ENCODE measurements around the gene ZDHHC19. TPM values are rescaled to one million over a fixed set of nuclear protein-coding genes. Genes with fewer than 3 reads are reported as not detected.
"Not testable (repeated sequence)": the region's sequence is repeated elsewhere in the genome, so short reads cannot be mapped to it uniquely, and the experiment has no call there.

The ZDHHC19 gene, protein sequence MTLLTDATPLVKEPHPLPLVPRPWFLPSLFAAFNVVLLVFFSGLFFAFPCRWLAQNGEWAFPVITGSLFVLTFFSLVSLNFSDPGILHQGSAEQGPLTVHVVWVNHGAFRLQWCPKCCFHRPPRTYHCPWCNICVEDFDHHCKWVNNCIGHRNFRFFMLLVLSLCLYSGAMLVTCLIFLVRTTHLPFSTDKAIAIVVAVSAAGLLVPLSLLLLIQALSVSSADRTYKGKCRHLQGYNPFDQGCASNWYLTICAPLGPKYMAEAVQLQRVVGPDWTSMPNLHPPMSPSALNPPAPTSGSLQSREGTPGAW
- 1 to 10 TPM in 2 of 3 donors, under 1 TPM in 1; 0.89 to 4.5 (median 3.4) TPM for polyA plus RNA-seq

DNA sequence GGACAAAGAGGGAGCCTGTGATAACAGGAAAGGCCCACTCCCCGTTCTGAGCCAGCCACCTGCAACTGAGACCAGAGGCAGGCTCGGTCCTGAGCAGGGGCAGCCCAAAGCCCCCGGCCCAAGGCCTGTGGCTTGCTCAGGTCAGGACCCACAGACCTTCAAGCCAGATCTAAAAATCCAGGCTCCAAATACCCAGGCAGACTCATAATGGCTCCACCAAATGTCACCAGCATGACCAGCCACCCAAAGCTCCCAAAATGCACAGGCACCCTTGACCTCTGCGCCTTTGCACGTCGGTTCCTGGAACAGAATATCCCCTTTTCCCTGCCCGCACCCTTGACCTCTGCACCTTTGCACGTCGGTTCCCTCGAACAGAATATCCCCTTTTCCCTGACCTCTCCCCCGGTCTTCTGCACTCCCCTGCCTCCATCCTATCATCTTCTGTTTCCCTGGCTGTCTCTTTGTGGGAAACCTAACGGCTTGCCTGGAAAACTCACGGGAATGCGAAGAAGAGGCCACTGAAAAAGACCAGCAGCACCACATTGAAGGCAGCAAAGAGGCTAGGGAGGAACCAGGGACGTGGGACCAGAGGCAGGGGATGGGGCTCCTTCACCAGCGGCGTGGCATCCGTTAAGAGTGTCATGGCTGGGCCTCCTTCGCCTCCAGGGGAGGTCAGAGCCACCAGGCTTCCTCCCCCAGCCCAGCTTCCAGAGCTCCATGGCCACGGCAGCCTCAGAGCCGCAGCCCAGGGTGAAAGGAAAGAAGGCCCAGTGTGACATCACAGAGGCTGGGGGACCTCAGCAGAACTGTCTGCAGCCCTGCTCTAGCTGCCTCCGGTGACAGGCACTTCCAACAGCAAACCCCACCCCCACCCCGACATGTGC is at the start of gene ZDHHC19:
TSS of gene ZDHHC19 (minus strand) at position 728 of the 884 bp plus-strand sequence. CDS start at position 643, 85 bp downstream.
- no peak within 1 kb of the TSS for H3K27ac ChIP-seq (ENCODE audit: low read depth, low read length)
- WGBS, 3 donors: 63 to 78% (median 71%) methylated on average over 23 of the region's 23 CpGs

DNA sequence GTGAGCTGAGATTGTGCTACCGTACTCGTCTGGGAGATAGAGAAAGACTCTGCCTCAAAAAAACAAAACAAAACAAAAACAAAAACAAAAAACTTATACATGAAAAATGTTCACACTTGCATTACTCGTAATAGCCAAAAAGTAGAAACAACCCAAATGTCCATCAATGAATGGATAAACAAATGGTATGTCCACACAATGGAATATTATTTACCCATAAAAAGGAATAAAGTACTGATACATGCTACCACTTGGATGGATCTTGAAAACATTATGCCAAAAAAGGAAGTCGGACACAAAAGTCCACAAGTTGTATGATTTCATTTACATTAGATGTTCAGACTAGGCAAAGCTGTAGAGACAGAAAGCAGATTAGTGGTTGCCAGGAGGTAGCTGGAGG is 49.6 kb upstream of the ZDHHC19 start:
- WGBS, 3 donors: 98 to 99% (median 98%) methylated on average over 4 of the region's 4 CpGs

DNA sequence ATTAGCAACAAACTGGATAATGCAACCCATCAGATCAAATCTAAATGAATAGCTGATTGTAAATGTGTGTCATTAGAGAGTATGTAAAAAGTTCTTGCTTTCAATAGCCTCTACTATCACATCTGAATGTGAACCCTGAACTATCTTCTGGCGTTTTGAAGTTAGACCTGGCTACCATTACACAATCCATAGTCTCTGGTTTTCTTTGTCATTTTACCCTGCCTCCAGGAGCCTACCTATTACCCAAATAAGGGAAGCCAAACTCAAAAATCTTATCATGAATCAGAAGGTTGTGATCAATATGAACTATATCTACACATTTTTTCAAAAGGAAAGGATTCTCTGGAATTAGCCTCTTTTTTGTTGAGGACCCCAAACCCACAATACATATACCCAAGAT is 44.6 kb upstream of the ZDHHC19 start:
- 73 to 83% (median 78%) methylated on average over 1 of the region's 1 CpG for WGBS, 3 donors
- no peak overlapping the region for H3K27ac ChIP-seq (ENCODE audit: low read depth, low read length)

More for the DNA sequence above, 49.6 kb upstream of the ZDHHC19 start:
- H3K27ac ChIP-seq (ENCODE audit: low read depth, low read length): no peak overlapping the region

DNA sequence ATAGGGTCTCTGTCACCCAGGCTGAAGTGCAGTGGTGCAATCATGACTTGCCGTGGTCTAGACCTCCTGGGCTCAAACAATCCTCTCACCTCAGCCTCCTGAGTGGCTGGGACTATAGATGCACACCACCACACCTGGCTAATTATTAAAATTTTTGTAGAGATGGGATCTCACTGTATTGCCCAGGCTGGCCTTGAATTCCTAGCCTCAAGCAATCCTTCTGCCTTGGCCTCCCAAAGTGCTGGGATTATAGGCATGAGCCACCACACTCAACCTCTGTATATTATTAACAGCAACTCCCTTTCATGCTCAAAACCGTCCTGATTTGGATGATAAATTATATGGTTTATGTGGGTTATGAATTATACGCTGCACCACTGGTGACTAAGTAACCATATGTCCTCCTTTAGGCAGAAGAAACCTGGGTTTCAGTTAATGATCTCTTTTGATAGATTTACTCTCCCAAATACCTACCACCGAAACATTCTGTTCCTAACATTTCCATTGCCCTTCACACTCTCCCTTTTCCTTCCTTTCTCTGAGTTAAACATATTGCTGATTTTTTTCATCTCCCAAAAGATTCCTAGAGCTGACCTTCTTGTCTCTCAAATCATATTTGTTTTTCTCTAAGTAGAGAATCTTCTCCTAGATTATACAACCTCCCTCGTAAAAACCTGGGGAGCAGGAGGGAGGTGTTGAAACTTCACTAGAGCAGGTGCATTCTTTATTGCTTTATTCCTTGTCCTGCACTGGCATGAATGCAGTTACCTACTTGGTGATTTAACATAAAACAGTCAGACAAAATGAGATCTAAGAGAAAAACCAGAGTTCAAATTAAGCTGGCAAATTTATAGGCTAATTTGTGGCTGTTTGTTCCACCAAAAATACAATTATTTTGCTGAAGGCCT is 43.4 kb upstream of the ZDHHC19 start:
- 69 to 79% (median 77%) methylated on average over 5 of the region's 5 CpGs for WGBS, 3 donors
- no peak overlapping the region for H3K27ac ChIP-seq (ENCODE audit: low read depth, low read length)

DNA sequence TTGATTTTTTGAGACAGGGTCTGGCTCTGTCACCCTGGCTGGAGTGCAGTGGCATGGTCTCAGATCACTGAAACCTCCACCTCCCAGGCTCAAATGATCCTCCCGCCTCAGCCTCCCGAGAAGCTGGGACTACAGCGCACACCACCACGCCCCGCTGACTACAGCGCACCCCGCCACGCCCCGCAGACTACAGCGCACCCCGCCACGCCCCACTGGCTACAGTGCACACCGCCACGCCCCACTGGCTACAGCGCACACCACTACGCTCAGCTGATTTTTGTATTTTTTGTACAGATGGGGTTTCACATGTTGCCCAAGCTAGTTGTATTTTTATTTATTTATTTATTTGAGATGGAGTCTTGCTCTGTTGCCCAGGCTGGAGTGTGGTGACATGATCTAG is 40.7 kb upstream of the ZDHHC19 start:
- 97 to 99% (median 99%) methylated on average over 16 of the region's 16 CpGs for WGBS, 3 donors
- no peak overlapping the region for H3K27ac ChIP-seq (ENCODE audit: low read depth, low read length)

DNA sequence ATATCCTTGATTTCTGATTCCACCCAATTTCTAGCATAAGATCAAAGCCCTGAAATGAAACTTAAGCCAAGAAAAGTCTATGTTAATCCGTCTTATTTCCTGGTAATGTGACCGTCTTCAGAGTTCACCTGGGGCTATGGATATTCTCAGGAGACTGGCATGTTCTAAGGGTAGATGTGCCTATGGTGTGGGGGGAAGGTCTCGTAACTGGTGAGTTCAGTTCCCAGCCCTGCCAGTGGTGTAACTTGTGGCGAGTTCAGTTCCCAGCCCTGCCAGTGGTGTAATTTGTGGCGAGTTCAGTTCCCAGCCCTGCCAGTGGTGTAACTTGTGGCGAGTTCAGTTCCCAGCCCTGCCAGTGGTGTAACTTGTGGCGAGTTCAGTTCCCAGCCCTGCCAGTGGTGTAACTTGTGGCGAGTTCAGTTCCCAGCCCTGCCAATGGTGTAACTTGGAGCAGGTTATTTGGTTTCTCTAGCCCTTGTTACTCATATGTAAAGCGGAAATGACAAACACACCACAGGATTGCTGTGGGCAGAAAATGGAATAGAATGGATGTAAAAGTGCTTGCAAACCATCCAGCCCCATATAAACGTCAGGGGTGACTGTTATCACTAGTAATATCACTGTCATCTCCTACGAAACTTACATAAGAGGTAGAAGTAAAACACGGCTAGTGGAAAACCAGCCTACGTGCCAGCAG is 35.6 kb upstream of the ZDHHC19 start:
- WGBS, 3 donors: 61 to 94% (median 79%) methylated on average over 12 to 13 of the region's 13 CpGs
- H3K27ac ChIP-seq (ENCODE audit: low read depth, low read length): no peak overlapping the region

DNA sequence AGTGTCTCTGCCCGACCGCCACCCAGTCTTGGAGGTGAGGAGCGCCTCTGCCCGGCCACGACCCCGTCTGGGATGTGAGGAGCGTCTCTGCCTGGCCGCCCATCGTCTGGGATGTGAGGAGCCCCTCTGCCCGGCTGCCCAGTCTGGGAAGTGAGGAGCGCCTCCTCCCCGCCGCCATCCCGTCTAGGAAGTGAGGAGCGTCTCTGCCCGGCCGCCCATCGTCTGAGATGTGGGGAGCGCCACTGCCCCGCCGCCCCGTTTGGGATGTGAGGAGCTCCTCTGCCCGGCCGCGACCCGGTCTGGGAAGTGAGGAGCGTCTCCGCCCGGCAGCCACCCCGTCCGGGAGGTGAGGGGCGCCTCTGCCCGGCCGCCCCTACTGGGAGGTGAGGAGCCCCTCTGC is 33.0 kb upstream of the ZDHHC19 start:
- WGBS, 3 donors: 96 to 98% (median 97%) methylated on average over 25 to 34 of the region's 34 CpGs
- not testable (repeated sequence) for H3K27ac ChIP-seq (ENCODE audit: low read depth, low read length)

DNA sequence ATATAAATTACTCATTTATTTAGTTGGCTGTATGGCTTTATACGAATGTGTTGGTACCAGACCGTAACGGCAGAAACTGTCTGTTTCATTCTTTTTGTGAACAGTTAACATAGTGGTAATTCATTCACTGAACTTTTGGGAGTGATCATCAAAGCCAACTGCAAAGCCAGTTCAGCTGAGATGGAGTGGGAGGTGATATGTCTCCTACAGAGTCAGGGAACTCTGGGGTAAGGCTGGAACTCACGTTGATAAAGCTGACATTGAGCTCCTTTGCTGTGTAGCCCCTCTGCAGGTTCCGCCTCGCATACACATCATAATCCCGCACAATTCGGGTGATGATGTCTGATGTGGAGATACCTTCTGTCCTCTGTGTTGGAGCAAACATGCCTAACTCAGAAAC is 30.5 kb upstream of the ZDHHC19 start:
- no peak overlapping the region for H3K27ac ChIP-seq (ENCODE audit: low read depth, low read length)
- 85 to 87% (median 86%) methylated on average over 8 of the region's 8 CpGs for WGBS, 3 donors

DNA sequence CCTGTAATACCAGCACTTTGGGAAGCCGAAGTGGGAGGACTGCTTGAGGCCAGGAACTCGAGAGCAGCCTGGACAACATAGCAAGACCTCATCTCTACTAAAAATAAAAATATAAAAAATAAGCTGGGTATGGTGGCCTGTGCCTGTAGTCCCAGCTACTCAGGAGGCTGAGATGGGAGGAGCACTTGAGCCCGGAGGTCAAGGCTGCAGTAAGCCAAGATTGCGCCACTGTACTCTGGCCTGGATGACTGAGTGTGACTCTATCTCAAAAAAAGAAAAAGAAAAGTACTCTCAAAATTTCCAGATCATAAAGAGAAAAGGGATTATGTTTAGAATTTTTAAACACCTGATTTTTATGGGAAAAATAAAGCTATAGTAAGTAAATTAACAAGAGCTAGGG is 29.2 kb upstream of the ZDHHC19 start:
- 83 to 94% (median 83%) methylated on average over 4 of the region's 4 CpGs for WGBS, 3 donors
- no peak overlapping the region for H3K27ac ChIP-seq (ENCODE audit: low read depth, low read length)

DNA sequence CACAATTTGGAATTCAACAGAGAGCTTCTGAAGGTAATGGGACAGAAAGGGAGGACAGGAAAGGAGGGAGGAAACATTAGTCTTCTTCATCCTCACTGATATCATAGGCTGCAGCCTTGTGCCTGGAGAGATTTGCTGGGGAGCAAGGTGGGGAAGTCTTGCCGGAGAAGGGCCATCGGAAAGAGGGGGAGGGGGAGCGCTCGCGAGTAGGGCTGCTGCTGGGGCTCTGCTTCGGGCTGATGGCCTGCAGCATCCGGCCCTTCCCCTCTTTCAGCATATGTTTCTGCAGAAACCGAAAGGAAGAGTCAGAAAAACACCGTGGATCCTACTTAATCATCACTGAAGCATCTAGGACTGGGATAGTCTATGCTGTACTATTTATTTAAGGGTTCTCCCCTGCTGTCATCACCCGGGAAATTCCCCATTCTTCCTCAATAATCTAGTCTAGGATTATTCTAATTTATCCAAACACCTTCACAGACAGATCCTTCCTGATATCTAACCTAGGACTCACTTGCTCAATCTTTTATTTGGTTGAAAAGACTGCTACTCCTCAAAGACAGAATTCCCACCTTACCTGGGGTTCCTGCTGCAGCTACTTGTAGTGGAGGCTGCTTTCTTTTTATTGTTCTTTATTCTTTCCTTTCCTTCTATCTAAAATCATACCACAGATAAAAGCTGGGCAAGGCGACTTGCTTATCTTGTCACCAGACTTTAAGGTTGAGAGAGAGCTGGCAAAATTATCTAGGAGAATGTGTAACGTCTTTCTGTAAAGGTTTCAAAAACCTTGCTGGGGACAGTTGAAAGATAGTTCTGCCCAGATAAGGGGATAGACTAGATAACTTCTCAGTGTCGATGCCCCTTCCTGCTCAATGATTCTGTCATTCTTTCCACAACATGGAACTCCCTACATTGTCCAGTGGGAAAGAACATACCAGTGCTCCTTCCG is 27.7 kb upstream of the ZDHHC19 start:
- 78 to 84% (median 81%) methylated on average over 12 to 14 of the region's 14 CpGs for WGBS, 3 donors
- H3K27ac ChIP-seq (ENCODE audit: low read depth, low read length): no peak overlapping the region

DNA sequence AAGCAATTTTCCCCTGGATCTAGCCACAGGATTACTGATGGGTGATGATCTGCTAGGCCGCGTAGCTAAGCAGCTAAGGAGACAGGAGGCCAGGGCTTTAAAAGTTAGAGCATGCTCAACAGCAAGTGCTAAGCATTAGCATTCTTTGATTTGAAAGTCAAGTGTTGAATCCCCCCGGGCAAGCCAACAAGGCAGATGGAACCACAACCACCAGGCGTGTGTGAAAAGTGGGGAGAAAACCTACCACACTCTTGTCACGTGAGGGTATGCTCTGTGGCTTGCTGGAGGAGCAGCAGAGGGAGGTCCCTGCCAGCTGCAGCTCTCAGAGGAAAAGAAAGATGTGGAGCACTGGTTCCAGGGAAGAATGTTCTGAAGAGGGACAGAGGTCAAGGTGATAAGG is 26.0 kb upstream of the ZDHHC19 start:
- WGBS, 3 donors: 79 to 87% (median 86%) methylated on average over 5 of the region's 5 CpGs

DNA sequence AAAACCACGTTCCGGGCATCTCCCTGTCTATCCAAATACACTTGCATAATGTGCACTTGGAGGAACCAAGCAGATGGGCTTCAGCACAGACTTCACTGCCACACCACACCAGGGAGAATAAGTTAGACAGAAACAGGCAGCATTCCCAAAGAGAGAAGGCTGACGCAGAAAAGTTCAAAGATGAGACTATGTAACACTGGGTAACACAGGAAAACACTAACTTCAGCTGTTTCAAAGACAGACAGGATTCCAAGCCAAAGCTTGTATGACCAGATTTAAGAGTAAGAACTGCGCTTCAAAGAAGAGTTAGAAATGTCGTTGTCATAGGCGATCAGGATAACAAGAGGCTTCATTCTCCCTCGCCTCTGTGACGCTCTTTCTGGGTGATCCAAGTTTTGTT is 25.0 kb upstream of the ZDHHC19 start:
- whole genome bisulfite sequencing, 3 donors: 78 to 95% (median 82%) methylated on average over 8 of the region's 8 CpGs
- no peak overlapping the region for H3K27ac ChIP-seq (ENCODE audit: low read depth, low read length)

More for the DNA sequence above, 26.0 kb upstream of the ZDHHC19 start:
- H3K27ac ChIP-seq (ENCODE audit: low read depth, low read length): no peak overlapping the region

DNA sequence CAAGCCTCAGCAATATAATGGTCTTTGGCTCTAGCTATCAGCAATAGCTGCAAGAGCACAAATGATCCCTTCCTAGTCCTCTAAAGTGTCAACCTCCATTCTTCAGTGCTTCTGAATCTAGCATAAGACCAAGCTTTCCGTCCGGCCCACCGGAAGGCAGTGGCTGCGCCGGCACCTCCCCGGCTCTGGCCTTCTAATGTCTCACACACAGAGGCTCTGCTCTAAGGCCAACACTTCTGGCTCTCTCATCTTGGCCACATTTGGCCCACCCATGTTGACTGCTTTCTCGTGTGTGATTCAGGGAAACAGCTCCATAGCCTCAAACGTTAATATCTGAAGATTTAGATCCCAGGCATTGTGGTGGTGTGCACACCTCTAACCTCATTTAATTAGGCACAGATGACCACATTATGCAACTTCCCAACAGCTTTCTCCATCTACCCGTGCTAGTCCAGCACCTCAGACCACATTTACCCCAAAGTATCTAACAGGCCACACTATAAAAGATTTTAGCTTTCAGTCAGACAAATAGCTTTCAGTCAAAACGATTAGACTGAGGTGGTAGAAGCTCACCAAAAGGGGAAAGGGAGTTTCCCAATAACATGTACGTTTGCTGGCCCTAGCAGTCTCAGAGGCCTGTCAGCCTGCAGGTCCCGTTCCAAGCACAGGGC is 24.4 kb upstream of the ZDHHC19 start:
- 61 to 82% (median 63%) methylated on average over 12 of the region's 12 CpGs for WGBS, 3 donors
- H3K27ac ChIP-seq (ENCODE audit: low read depth, low read length): no peak overlapping the region

DNA sequence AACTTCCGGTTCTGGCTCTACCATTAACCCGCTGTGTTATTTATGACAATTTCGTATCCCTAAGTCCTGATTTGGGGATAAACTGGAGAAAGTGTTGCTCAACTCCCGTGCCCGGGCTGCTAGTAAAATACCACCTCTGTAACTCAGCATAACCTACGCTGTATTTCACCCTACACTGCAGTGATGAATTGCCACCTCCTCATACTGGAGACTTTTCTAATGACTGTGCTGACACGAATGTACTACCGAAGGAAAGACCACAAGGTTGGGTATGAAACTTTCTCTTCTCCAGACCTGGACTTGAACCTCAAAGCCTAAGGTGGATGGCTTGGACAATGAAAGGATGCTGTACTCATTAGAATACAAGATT is 21.7 kb upstream of the ZDHHC19 start:
- 86 to 90% (median 88%) methylated on average over 8 of the region's 8 CpGs for WGBS, 3 donors
- no peak overlapping the region for H3K27ac ChIP-seq (ENCODE audit: low read depth, low read length)

DNA sequence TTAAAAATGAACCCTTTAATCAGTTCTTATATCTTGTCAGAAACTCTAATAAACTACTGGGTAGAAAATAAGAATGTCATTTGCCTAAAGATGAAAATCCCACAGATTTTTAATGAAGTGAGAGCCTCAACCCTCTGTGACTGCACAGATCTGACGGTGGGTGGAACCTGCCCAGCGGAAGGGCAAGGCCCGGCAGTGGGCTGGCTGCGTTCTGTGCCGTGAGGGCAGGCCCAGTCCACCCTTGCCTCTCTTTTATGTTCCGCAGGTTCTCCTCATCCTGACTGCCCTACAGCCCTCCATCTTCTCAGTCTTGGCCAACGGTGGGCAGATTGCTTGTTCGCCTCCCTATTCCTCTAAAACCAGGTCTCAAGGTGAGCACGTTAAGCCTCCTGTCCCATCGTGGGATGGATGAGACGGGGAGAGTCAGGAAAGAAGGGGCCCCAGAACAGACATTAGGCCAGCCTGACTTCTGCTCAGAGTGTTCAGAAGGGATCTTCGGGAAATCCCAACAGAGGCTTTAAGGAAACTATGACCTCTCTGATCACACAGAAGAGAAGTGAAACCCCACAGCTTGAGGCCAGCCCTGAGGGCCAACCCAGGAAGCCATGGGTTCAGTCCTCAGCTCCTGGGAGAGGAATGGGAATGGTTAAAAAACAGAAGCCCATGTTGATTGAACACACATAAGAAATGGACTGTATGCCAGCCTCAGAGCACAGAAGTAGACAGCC is 21.1 kb upstream of the ZDHHC19 start:
- WGBS, 3 donors: 93 to 95% (median 93%) methylated on average over 12 of the region's 12 CpGs
- H3K27ac ChIP-seq (ENCODE audit: low read depth, low read length): no peak overlapping the region

Data from adipose tissue (tissue), 3 donors.